ENCODE data around the gene XRCC4. TPM values are rescaled to one million over a fixed set of nuclear protein-coding genes. Genes with fewer than 3 reads are reported as not detected.
"Not testable (repeated sequence)": the region's sequence is repeated elsewhere in the genome, so short reads cannot be mapped to it uniquely, and the experiment has no call there.

Gene XRCC4
- total RNA-seq, 1 donor from 2014 or later, result 10.7 TPM

DNA sequence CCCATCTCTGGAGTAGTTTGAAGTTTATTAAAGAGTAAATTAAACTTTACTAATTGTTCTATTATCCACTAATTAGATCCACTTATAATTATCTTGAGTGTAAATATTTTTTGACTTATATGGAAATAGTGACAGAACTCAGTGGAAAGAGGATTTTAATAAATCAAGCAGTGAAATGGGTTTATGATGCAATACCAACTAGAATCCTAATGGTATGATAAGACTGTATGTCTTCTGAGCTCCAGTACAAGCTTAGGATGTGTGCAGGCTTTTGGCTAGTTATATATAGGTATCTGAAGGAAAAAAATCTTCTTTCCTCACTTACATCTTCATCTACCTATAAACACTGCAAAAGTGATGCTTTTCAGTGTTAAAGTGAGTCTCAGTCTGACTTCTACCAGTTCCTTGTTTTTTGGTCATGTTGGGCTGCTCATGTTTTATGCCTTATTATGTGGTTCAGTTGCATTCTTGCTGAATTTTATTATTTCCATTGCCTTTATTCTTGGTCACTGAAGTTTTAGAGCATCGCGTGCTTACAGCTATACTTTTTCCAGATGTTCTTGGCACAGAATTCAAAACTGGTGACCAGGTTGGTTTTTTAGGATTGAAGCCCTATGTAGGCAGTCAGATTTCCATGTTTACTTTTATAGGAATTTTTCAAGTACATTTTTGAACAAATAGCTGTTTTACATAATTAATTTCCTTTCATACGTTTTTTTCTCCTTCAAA, 30.5 kb downstream of the XRCC4 start:
- intact Hi-C loops (cut with micrococcal nuclease), result no loop called here

- intact Hi-C loops (cut with micrococcal nuclease), result no loop called here
Measured at GRCh38 chr5:83109380-83109779, 32.0 kb downstream of the XRCC4 start.

GRCh38 chr5:83115816-83116215, 38.5 kb downstream of the XRCC4 start:
- intact Hi-C loops (cut with micrococcal nuclease), result no loop called here

DNA sequence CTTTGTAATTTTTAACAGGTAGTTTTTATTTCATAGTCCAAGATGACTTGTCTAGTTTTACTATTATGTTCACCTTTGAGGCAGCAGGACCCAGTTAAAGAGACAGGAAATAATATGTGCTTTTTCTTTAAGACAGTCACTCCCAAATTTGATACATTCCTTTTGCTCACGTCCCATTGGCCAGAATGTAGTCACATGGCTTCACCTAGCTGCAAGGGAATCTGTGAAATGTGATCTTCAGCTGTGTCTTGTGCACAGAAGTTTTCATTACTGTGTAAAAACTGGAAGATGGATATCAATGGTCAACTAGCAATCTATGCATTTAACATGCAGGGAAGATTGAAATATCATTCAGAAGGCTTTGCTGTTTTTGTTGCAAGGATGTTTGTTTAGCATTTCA, 41.1 kb downstream of the XRCC4 start:
- intact Hi-C loops (cut with micrococcal nuclease), result no loop called here

GRCh38 chr5:83118976-83119375, 41.6 kb downstream of the XRCC4 start:
- intact Hi-C loops (cut with micrococcal nuclease), result no loop called here

GRCh38 chr5:83124593-83124992, 47.2 kb downstream of the XRCC4 start:
- intact Hi-C loops (cut with micrococcal nuclease), result no loop called here

GRCh38 chr5:83125560-83125959, 48.2 kb downstream of the XRCC4 start:
- intact Hi-C loops (cut with micrococcal nuclease), result no loop called here

DNA sequence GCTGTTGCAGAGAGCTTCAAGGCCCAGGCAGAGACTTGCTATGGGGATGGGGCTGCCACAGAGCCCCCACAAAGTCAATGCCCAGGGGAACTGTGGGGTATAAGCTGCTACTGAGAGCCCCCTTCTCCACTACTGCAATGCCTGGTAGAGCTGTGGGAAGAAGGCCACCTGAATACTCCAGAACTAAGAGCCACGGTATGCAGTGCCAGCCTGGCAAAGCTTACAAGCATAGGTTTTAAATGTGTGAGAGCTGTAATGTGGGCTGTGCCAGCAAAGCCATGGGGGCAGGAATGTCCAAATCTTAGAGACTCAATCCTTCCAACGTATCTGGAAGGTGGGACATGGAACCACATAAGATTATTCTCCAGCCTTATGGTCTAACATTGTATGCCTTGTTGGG, 49.2 kb downstream of the XRCC4 start:
- intact Hi-C loops (cut with micrococcal nuclease), result no loop called here

- intact Hi-C loops (cut with micrococcal nuclease), result no loop called here
Measured at GRCh38 chr5:83133797-83134196, 56.5 kb downstream of the XRCC4 start.

DNA sequence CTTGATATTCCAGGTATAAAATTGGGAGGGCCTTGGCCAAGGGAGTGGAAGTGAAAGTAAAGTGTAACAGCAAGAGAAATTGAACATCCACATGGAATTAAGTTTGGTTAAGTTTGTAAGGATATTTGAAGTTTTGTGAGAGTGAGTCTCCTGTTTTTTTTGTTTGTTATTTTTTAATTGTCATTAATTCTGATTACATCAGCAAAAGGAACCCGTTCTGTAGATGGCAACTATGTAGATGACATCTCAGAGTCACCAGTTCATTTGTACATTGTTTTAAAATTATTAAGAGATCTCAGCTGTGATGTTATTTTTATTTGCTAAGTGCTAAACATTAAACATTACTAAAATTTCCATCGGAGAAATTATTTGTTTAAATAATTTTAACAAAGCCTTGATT, 65.2 kb downstream of the XRCC4 start:
- intact Hi-C loops (cut with micrococcal nuclease), result no loop called here

GRCh38 chr5:83145241-83145640, 67.9 kb downstream of the XRCC4 start:
- intact Hi-C loops (cut with micrococcal nuclease), result no loop called here

GRCh38 chr5:83145882-83146331, 68.6 kb downstream of the XRCC4 start:
- intact Hi-C loops (cut with micrococcal nuclease), result no loop called here

DNA sequence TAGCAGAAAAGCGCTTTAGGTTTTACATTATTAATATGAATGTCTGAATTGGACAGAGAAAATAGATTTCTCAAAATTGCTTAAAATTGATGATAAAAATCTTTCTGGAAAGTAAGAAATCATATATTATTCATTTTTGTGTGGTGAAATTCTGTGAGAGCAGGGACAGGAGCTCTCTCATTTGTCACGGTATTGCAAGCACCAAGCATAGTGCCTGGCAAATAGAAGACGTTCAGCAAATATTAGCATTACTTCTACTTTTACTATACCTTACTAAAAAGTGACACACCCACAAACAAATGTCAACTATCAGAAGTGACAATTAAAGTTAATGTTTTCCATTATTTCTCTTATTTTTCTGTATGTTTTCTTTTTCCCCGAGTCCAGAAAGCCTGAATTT, 69.1 kb downstream of the XRCC4 start:
- intact Hi-C loops (cut with micrococcal nuclease), result no loop called here

GRCh38 chr5:83147593-83147992, 70.2 kb downstream of the XRCC4 start:
- intact Hi-C loops (cut with micrococcal nuclease), result no loop called here

GRCh38 chr5:83148370-83148769, 71.0 kb downstream of the XRCC4 start:
- intact Hi-C loops (cut with micrococcal nuclease), result no loop called here

DNA sequence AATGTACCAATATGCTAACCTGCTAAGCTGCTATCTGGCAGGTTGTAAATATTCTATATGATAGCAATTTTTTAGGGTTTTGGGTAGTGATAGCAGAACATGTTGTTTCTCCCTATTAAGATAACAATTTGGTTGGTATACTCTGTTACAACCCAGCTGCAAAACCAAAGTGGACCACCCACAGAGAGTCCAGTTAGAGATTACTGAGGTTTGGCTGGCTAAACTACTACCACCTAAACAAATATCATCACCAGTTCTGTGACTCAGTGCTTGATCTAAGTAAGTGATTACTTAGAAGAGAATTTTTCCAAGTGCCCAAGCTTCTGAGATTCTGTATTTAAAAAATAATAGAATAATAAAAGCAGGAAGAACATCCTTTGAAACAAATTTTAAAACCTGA, 72.3 kb downstream of the XRCC4 start:
- intact Hi-C loops (cut with micrococcal nuclease), result no loop called here

GRCh38 chr5:83151821-83152220, 74.5 kb downstream of the XRCC4 start:
- intact Hi-C loops (cut with micrococcal nuclease), result no loop called here

DNA sequence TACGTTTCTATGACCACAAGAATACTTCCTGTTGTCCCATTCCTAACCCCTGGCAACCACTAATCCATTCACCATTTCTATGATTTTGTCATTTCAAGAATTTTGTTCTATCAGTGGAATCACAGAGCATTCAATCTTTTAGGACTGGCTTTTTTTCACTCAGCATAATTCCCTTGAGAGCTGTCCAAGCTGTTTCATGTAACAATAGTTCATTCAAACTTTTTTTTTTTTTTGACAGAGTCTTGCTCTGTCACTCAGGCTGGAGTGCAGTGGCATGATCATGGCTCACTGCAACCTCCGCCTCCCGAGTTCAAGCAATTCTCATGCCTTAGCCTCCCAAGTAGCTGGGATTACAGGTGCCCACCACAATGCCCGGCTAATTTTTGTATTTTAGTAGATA, 75.6 kb downstream of the XRCC4 start:
- intact Hi-C loops (cut with micrococcal nuclease), result not testable (repeated sequence)

DNA sequence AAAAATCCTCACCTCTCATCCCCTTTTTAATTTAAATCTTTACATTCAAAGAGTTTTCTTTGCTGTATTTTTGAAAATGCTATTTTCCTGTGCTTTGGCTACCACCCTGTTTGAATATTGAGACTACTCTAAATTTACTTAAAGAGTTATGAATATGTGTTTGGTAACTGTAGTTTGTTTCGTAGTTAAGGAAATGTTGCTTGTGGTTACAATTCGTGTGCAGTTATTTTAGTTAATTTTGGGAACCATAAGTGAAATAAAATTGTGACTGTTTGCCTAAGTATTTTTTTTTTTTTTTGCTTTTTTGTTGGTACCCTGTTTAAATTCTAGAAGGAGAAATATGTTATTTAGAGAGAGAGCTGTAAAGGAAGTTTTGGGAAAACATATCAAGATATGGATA, 78.7 kb downstream of the XRCC4 start:
- intact Hi-C loops (cut with micrococcal nuclease), result no loop called here

DNA sequence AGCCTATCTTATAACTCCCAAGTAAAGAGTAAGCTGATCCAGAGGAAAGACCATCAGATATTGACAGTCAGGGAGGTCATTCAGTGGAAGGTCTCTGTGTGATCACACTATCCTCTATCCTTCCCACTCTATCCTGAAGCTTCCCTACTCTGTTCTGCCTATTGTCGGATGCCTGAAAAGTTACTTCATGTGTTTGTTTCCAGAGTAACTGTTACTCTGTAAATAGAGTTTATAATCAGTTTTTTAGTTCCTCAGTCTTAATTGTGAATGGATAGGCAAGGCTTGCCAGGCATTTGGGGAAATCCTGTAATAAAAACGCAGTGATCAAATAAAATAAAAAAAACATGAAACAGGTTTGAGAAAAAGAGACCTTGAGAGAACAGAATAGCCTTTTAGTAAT, 79.8 kb downstream of the XRCC4 start:
- intact Hi-C loops (cut with micrococcal nuclease), result no loop called here

- intact Hi-C loops (cut with micrococcal nuclease), result no loop called here
Measured at GRCh38 chr5:83162601-83163000, 85.3 kb downstream of the XRCC4 start.

GRCh38 chr5:83167538-83167937, 90.2 kb downstream of the XRCC4 start:
- intact Hi-C loops (cut with micrococcal nuclease), result no loop called here

DNA sequence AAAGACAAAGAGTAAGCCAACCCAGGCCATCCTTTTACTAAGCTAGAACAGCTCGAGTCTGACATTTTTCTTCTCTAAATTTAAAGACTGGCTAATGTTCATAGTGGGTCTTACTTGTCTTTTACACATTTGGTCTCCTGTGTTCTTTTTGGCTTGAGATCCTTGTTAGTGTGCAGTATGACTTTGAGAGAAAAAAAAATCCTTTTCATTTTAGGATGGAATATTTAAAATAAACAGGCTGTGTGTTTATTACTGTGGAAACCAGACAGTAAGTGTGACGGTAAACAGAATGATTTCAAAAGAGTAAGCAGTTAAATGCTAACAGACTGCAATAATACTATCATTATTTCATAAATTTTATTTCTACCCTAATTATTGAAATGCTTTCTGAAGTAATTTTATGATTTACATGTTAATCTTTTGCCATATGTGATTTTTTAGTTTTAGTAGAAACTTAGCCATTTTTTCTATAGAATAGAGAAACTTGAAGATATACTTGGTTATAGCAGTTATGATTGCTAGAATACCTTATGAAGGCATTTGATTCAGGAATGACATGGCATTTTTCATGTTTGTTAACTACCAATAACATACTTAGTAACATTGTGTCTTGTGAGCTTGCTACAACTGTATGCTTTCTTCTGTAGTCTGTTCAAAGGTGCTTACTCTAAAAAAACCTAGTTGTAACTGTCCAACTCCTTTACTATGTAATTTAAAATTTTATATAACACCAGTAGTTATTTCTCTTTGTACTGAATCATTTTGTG, 92.4 kb downstream of the XRCC4 start:
- intact Hi-C loops (cut with micrococcal nuclease), result no loop called here

All from T-helper 1 cell treated with Interleukin-12 subunit alpha and Interleukin-12 subunit beta and Interleukin-4 antibody, amounts not matched to agents 30 ng/mL and 1 ng/mL, for 36 hours (primary cell).